Measurements from ENCODE around the gene NAGPA.

Gene NAGPA

GRCh38 chr16:4976611-4977145 lies 57.1 kb downstream of the NAGPA start:
- DNase-seq (ENCODE audit: low read depth in 1 of 2, low spot score in 1 of 2), result no peak

- DNase-seq (ENCODE audit: low read depth in 1 of 2, low spot score in 1 of 2), result no peak
Observed at GRCh38 chr16:4976079-4976478, 57.7 kb downstream of the NAGPA start.
